Measurements from ENCODE around the gene NUBP2.

Gene NUBP2

GRCh38 chr16:1759511-1759910 is 23.2 kb upstream of the NUBP2 start:
- no peak for DNase-seq

- DNase-seq: no peak
Measured at GRCh38 chr16:1760911-1761310, 21.8 kb upstream of the NUBP2 start.

- DNase-seq: no peak
Measured at GRCh38 chr16:1761751-1762150, 21.0 kb upstream of the NUBP2 start.

- no peak for DNase-seq
Measured at GRCh38 chr16:1762196-1762878, 20.4 kb upstream of the NUBP2 start.

DNA sequence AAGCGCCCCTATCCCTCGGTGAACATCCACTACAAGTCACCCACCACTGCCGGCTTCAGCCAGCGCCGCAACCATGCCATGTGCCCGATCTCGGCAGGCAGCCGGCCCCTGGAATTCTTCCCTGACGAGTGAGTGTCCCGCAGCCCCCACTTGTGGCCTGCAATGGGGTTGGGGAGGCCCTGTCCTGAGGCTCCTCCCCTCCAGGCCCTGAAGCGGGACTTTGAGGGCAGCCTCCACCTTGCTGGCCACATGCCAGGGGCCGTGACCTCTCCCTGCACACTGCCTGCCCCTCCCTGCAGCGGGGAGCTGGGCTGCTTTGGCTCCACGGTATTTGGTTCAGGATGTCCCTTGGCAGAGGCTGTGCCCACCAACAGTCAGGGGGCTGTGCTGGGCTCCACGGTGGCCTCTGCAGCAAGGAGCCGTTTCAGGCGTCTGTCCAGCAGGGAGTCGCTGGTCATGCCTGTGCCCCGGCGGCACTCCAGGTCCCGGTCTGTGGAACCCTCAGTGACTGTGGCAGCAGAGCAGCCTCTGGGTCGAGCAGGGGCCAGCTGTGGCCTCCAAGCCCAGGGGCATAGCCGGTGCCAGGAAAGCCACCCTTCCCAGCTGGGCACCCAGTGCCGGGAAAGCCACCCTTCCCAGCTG is 19.8 kb upstream of the NUBP2 start:
- DNase-seq: no peak

GRCh38 chr16:1763521-1764511 is 18.9 kb upstream of the NUBP2 start:
- DNase-seq: no peak

GRCh38 chr16:1764971-1765370 is 17.8 kb upstream of the NUBP2 start:
- no peak for DNase-seq

GRCh38 chr16:1765826-1766225 is 16.9 kb upstream of the NUBP2 start:
- no peak for DNase-seq

DNA sequence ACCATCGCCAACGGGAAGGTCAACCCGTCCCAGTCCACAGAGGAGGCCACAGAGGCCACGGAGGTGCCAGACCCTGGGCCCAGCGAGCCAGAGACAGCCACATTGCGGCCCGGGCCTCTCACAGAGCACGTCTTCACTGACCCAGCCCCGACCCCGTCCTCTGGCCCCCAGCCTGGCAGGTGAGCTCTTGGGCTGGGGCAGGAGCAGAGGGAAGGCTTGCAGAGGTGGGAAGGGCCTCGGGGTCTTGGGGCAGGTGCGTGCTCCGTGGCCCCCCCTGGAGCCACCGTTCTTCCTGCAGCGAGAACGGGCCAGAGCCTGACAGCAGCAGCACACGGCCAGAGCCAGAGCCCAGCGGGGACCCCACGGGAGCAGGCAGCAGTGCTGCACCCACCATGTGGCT is 16.5 kb upstream of the NUBP2 start:
- no peak for DNase-seq

DNA sequence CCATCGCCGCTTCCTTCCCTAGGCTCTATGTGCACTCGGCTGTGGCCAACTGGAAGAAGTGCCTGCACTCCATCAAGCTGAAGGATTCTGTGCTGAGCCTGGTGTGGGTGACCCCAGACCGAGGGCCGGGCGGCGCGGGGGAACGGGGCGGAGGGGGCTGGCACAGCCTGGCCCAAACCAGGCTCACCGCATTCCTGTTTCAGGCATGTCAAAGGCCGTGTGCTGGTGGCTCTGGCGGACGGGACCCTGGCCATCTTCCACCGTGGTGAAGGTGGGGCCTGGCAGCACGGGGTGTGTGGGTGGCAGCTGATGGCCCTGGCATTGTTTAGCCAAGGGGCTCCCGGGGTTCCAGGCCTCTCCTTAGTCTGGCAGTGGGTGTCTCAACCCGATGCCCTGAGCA is 16.1 kb upstream of the NUBP2 start:
- no peak for DNase-seq

DNA sequence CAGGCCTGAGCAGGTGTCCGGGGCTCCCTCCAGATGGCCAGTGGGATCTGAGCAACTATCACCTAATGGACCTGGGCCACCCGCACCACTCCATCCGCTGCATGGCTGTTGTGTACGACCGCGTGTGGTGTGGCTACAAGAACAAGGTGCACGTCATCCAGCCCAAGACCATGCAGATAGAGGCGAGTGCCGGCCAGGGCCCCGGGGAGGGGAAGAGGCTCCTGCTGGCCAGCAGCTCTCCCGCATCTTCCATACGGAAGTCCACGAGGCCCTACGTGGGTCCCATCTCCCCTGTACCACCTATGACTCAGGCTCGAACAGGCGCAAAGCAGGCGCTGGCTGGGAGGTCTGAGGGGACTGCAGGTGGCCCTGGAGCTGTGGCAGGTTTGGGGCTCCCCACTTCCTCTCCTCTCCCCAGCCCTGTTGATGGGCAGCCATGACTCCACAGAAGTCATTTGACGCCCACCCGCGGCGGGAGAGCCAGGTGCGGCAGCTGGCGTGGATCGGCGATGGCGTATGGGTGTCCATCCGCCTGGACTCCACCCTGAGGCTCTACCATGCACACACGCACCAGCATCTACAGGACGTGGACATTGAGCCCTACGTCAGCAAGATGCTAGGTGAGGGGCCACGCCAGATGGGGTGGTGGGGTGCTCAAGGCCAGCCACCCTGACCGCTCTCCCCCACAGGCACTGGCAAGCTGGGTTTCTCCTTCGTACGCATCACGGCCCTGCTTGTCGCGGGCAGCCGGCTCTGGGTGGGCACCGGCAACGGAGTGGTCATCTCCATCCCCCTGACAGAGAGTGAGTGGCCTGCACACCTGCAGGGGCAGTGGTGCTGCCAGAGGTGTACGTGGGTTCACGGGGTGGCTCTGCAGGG is 15.4 kb upstream of the NUBP2 start:
- no peak for DNase-seq

DNA sequence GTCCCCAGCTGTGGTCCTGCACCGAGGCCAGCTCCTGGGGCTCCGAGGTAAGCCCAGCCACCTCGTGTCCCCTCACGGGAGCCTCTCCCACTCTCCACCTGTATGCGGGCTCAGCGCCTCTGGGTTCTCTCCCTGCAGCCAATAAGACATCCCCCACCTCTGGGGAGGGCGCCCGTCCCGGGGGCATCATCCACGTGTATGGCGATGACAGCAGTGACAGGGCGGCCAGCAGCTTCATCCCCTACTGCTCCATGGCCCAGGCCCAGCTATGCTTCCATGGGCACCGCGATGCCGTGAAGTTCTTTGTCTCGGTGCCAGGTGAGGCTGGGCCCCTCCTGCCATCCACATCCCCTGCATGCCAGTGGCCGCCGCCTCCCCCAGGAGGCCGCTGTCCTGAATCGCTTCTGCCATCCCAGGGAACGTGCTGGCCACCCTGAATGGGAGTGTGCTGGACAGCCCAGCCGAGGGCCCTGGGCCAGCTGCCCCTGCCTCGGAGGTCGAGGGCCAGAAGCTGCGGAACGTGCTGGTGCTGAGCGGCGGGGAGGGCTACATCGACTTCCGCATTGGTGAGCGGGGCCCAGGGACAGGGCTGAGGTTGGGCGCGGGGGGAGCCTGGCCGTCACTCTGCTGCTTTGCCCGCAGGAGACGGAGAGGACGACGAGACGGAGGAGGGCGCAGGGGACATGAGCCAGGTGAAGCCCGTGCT is 14.5 kb upstream of the NUBP2 start:
- no peak for DNase-seq

DNA sequence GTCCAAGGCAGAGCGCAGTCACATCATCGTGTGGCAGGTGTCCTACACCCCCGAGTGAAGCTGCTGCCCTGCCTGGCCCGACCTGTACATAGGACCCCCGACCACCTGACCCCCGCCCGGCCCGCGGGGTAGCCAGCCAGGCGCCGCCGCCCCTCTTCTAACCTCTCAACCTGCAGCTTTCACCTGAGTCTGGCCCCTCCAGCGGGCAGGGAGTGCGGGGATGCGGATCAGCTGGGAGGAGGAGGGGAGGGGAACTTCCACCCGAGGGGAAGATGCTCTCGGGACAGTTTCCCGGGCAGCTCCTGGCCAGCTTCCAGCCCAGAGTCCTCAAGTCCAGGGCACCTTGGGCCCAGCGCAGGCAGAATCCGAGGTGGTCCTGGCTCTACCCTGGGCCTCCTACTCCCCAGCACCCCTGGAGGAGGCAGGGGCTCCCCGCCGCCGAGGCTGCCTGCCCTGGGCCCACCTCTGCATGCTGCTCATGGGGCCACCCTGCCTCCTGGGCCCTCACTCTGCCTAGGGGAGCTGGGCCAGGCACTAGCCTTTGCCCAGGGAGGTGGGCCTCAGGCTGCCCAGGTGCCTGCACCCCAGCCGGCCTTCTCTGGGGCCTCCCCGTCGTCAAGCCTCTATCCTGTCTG is 13.9 kb upstream of the NUBP2 start:
- DNase-seq: no peak

DNA sequence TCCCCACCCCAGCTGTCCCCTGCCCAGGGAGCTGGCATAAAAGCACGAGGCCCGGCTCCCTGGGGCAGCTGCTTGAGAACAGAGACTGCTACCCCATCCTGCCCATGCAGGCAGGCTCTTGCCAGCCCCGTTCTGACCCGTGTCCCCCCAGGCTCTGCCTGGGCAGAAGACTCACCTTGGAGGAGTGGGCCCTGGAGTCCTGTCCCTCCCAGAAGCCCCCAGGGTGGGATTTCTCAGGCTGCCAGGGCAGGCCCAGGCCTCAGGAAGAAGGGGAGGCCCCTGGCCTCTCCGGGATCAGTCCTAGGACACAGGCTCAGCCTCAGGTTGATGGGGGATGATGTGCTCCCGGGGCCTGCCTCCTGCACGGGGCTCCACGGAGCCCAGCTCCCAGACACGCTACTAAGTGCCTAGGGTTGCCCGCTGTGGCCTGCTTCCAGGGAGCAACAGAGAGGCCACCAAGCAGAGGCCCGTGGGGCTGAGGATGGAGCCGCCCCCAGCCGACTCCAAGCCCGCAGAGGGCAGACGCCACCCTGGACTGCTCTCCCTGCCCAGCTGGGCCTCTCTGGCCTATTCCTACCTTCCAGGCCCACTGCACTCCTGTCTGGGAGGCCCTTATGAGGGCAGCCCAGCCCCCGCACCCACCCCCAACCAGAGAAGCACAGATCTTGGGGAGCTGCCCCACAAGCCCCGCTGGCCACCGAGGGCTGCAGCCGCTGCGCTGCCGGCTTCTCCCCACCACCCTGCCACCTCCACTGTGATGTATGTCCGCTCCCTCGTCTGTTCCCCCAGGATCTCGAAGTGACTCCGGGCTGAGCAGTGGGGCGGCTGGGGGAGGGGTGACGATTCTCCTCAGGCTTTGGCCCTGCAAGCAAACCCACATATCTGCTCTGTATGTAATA is 13.1 kb upstream of the NUBP2 start:
- DNase-seq: no peak

DNA sequence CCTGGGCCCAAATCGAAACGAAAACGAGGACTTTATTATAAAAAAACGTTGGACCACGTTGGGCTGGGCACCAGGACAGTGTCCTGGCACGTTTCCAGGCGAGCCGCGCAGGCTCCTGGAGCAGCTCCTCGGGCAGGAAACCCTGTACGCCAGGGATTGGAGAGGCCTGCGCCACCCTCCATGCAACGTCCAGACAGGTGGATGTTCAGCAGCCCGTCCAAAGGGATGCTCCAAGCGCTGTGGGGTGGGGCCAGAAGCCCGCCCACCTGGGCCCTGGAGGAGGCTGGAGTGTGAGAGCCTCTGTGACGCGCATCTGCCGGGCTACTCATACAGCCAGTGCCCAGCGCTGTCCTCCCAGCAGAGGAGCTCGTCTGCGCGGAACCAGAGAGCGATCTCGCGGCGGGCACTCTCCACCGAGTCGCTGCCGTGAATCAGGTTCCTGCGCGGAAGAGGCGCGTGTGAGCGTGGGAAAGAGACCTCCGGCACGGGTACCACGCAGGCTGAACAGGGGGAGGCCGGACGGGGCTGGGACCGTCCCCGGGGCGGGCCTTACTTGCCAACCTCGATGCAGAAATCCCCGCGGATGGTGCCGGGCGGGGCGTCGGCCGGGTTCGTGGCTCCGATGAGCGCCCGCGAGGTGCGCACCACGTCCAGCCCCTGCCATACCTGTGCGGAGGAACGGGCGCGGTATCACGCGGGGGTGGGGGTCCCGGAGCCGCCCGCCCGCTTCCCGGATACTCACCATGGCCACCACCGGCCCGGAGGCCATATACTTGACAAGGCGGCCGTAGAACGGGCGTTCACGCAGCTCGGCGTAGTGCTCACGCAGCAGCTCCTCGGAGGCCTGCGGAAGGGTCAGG is 12.2 kb upstream of the NUBP2 start:
- peak in 1 of 4 experiments; percentile 27 for DNase-seq

DNA sequence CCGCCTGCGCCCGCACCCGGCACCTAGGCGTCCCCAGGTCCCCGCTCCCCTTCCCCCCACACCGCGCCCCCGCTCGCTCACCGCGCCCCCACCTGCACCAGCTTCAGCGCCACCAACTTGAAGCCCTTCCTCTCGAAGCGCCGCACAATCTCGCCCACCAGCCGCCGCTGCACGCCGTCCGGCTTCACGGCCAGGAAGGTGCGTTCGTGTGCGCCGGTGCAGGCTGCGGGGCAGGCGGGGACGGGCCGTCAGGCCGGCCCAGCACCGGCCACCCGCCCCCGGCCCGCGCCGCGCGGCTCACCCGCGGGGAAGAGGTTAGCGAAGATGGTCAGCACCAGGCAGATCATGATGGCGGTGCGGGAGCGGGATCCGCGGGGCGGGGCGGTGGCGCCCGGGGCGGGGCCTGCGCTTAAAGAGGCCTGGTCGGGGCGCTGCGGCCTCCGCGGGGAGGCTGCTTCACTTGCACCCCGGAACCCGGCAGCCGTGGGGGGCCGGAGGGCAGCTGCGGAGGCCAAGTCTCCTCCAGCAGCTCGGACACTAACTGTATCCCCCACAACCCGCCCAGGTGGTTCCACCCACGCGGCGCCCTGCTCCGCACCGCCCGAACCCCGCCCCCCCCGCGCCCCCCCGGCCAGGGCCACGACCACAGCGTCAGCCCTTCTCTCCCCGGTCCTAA is 11.4 kb upstream of the NUBP2 start, which contains the start of gene NME3:
NME3 (minus strand) TSS at position 356 of the 676 bp plus-strand sequence; CDS start at position 347, 9 bp downstream.
- peak; percentile 34 to 71 (median 56) for DNase-seq

GRCh38 chr16:1771864-1772361 is 10.8 kb upstream of the NUBP2 start:
- no peak for DNase-seq

DNA sequence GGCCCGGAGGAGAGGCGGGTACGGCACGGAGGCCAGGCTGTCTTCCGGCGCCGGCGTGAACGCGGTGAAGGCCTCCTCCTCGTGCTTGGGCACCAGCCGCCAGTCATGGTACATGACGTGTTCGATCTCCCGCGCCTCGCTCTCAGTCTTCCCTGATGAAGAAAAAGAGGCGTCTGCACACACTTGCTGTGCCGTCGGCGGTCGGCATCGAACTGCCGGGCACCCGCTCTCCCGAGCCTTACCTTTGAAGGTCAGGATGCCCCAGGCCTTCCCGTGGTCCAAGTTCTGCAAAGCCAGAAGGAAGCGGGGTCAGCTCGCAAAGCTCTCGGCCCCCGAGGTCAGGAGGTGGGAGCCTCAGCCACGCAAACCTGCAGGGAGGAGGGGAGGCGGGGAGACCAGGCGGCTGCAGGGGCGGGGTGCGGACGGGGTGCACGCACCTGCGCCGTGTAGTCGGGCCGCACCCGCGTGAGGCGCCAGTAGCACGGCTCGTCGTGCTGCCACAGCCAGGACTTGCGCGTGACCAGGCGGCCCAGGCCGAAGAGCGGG is 10.3 kb upstream of the NUBP2 start, which contains the start of gene EME2:
EME2 (plus strand) TSS at position 449 of the 546 bp plus-strand sequence. CDS start 418 bp downstream, outside the sequence.
- peak in 2 of 4 experiments; percentile 45 to 47 for DNase-seq
